ENCODE measurements around the gene CD300C.

- TF ChIP-seq EZH2phosphoT487 (IDR thresholded peaks at IDR 0.05; ENCODE audit: borderline replicate concordance, low read length), result no peak
- TF ChIP-seq CTCF (IDR thresholded peaks at IDR 0.05; ENCODE audit: low read depth, low read length, poor library complexity, severe bottlenecking), result no peak
Measured at GRCh38 chr17:74539281-74539820, 6.6 kb downstream of the CD300C start.

All from DOHH2 (cell line).